Loucy (cell line): Measurements from ENCODE around the gene DACH1.

Experiments used
- H2AFZ ChIP-seq: fragments of 200-600 bp; sonication (generic); 2 replicates; pipeline ENCODE4 v1.6.0; 2016; ENCODE audit warnings: antibody characterized with exemption, mild to moderate bottlenecking, low read length, moderate library complexity
- H3F3A ChIP-seq: fragments of 200-600 bp; 2 replicates; pipeline ENCODE4 v1.6.0; 2016; ENCODE audit warnings: antibody characterized with exemption, low read depth, mild to moderate bottlenecking
- H3K27me3 ChIP-seq: fragments of 200-600 bp; sonication (generic); 2 replicates; pipeline ENCODE4 v1.6.1; 2014; ENCODE audit warnings: low read length, mild to moderate bottlenecking; ENCODE audit not compliant: insufficient read depth, poor library complexity, severe bottlenecking
- H3K36me3 ChIP-seq: fragments of 200-600 bp; sonication (generic); 2 replicates; pipeline ENCODE4 v1.6.1; 2016; ENCODE audit warnings: low read length; ENCODE audit not compliant: insufficient read depth
- H3K4me1 ChIP-seq: fragments of 200-600 bp; sonication (generic); 2 replicates; pipeline ENCODE4 v1.5.1; 2014; ENCODE audit warnings: low read length, mild to moderate bottlenecking; ENCODE audit not compliant: insufficient read depth, poor library complexity, severe bottlenecking
- H3K4me2 ChIP-seq: fragments of 200-600 bp; sonication (generic); 2 replicates; pipeline ENCODE4 v1.6.0; 2014; ENCODE audit warnings: antibody characterized with exemption, low read length, low read depth, mild to moderate bottlenecking; ENCODE audit not compliant: poor library complexity, severe bottlenecking
- H3K4me3 ChIP-seq: fragments of 200-600 bp; sonication (generic); 2 replicates; pipeline ENCODE4 v1.5.1; 2014; ENCODE audit warnings: low read length, mild to moderate bottlenecking, mixed read lengths; ENCODE audit not compliant: poor library complexity, severe bottlenecking
- H3K79me2 ChIP-seq: fragments of 200-600 bp; sonication (generic); 2 replicates; pipeline ENCODE4 v1.6.1; 2014; ENCODE audit warnings: low read length; ENCODE audit not compliant: insufficient read depth
- H3K9ac ChIP-seq: fragments of 200-600 bp; sonication (generic); 2 replicates; pipeline ENCODE4 v1.6.0; 2014; ENCODE audit warnings: mild to moderate bottlenecking, low read depth, low read length, moderate library complexity; ENCODE audit not compliant: poor library complexity, severe bottlenecking
- H3K9me2 ChIP-seq: fragments of 200-600 bp; sonication (generic); replicated peaks from 2 replicates; pipeline ENCODE4 v1.6.1; 2016; ENCODE audit warnings: low read depth, low read length, mixed read lengths
- H3K9me3 ChIP-seq: fragments of 200-600 bp; sonication (generic); 2 replicates; pipeline ENCODE4 v1.6.1; 2014; ENCODE audit warnings: mild to moderate bottlenecking, antibody characterized with exemption, low read length, low read depth; ENCODE audit not compliant: insufficient read depth
- H4K20me1 ChIP-seq: fragments of 200-600 bp; sonication (generic); 2 replicates; pipeline ENCODE4 v1.6.0; 2014; ENCODE audit warnings: antibody characterized with exemption, low read length, mild to moderate bottlenecking; ENCODE audit not compliant: insufficient read depth, poor library complexity, severe bottlenecking
- EZH2phosphoT487 ChIP-seq: fragments of 200-600 bp; IDR thresholded peaks from 2 replicates; pipeline ENCODE4 v1.6.1; 2018; ENCODE audit warnings: antibody characterized with exemption, mild to moderate bottlenecking, moderate library complexity, borderline replicate concordance
- TF ChIP-seq, protein P1 (sequence below): fragments of 200-600 bp; sonication (generic); conservative IDR thresholded peaks from 2 replicates; pipeline ENCODE4 v1.5.1; 2014; ENCODE audit warnings: mild to moderate bottlenecking, antibody characterized with exemption, low read length

The DACH1 gene

DNA sequence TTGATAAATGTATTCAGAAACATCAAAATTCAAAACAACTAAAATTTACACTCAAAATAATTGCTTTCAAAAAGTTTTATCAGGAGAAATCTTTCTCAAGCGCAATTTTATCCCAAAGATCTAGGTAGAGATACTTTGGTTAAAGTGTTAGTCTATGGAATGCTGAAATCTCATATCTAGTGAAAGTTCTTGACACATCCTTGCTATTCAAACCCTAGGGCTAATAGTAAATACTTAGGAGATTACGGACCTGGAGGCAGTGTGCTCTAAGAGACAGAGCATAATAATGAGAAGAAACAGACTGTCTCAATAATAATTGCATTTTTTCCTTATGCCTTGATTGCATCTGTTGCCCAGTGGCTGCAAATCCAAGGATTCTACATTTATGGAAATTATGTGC, 330.8 kb downstream of the DACH1 start:
- TF ChIP-seq, protein P1, sequence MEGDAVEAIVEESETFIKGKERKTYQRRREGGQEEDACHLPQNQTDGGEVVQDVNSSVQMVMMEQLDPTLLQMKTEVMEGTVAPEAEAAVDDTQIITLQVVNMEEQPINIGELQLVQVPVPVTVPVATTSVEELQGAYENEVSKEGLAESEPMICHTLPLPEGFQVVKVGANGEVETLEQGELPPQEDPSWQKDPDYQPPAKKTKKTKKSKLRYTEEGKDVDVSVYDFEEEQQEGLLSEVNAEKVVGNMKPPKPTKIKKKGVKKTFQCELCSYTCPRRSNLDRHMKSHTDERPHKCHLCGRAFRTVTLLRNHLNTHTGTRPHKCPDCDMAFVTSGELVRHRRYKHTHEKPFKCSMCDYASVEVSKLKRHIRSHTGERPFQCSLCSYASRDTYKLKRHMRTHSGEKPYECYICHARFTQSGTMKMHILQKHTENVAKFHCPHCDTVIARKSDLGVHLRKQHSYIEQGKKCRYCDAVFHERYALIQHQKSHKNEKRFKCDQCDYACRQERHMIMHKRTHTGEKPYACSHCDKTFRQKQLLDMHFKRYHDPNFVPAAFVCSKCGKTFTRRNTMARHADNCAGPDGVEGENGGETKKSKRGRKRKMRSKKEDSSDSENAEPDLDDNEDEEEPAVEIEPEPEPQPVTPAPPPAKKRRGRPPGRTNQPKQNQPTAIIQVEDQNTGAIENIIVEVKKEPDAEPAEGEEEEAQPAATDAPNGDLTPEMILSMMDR = no peak
- TF ChIP-seq EZH2phosphoT487 = no peak

DNA sequence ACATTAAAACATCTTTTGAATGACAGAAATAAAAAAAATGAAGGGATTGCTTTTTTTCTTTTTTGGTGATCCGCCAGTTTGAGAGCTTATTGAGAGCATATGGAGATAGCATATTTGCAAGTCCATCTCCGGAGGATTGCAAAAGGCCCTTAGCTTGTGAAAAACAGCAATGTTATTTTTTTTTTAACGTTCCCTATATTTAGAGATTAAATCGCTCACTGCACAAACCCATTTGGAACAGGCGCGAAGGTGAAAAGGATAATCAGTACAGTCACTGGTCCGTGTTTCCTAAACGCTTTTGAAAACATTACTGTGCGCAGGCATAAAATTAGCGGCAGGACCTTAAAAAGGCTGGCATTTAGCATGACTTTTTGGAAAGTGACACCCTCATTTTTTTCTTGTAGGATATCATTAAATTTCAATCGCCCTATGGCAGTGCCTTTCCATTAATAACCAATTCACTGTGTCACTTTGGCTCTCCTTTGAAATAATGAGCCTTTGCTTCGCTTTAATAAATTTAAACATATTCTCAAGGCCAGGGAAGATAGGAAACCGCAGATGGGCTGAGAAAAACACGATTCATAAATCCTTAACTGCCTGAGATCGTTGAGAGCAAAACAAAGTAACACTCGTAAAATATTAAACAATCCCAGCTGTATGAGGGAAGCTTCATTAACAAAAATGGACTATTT, 342.2 kb downstream of the DACH1 start:
- Histone ChIP-seq H3K79me2 (no peaks in the 10 kb centered on the region), H3K27me3 (no peaks in the 10 kb centered on the region), H3K4me3 (no peak overlapping the region), H3K9me2 (no peaks in the 10 kb centered on the region; the same call in 1 of the 2 replicates), H3K36me3 (no peaks in the 10 kb centered on the region), H3K9me3 (no peaks in the 10 kb centered on the region), H3K9ac (no peak overlapping the region), H3K4me1 (peaks cover 5% of the 10 kb centered on the region), H4K20me1 (no peaks in the 10 kb centered on the region), H3K4me2 (no peak overlapping the region), H3F3A (no peaks in the 10 kb centered on the region), H2AFZ (no peak overlapping the region)
- TF ChIP-seq, protein P1 = no peak
- no peak for TF ChIP-seq EZH2phosphoT487

More for the DNA sequence above, 330.8 kb downstream of the DACH1 start:
- Histone ChIP-seq H2AFZ (no peak overlapping the region), H4K20me1 (no peaks in the 10 kb centered on the region), H3K36me3 (no peaks in the 10 kb centered on the region), H3K79me2 (no peaks in the 10 kb centered on the region), H3K27me3 (no peaks in the 10 kb centered on the region), H3K4me1 (peaks cover 5% of the 10 kb centered on the region), H3F3A (no peaks in the 10 kb centered on the region), H3K9me3 (no peaks in the 10 kb centered on the region), H3K9me2 (no peaks in the 10 kb centered on the region), H3K4me3 (no peak overlapping the region), H3K4me2 (no peak overlapping the region), H3K9ac (no peak overlapping the region)

DNA sequence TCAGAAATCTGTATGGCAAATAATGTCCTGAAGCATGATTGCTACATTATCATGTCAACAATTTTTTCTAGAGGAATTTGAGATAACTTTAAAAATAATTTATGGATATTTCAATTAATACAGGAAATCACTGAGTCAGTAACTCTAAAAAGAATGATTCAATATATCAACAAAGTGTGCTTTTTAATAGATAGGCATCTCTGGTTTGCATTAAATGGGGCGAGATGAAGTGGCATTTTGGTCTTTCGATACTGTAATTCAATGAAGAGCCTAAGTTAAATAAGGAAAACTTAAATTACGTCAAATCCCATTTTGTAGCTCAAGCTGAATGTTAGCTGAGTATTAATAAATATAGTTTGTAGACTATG, 342.8 kb downstream of the DACH1 start:
- Histone ChIP-seq H3K9me3 (no peaks in the 10 kb centered on the region), H3K27me3 (no peaks in the 10 kb centered on the region), H3F3A (no peaks in the 10 kb centered on the region), H3K4me1 (peaks cover 5% of the 10 kb centered on the region), H3K79me2 (no peaks in the 10 kb centered on the region), H3K9ac (no peak overlapping the region), H3K9me2 (no peaks in the 10 kb centered on the region; the same call in 1 of the 2 replicates), H3K4me3 (no peak overlapping the region), H4K20me1 (no peaks in the 10 kb centered on the region), H2AFZ (no peak overlapping the region), H3K36me3 (no peaks in the 10 kb centered on the region), H3K4me2 (no peak overlapping the region)
- no peak for TF ChIP-seq EZH2phosphoT487
- TF ChIP-seq, protein P1 = no peak
